LHCN-M2 (cell line): ENCODE results near the gene PADI2. TPM values are rescaled to one million over a fixed set of nuclear protein-coding genes. Genes with fewer than 3 reads are reported as not detected.
A peak's percentile ranks its signal among the peaks of the same experiment; 100 is the strongest.

Experiments
- DNase-seq: peaks from one replicate; pipeline ENCODE4 v3.0.0-alpha.2; 2012; ENCODE audit warnings: low read depth
- total RNA-seq: library from RNA; depleted of rRNA; stranded (reverse); fragments of >200 nt; gene quantifications from 2 replicates; pipeline ENCODE4 v1.2.3, GENCODE V29; 2014

PADI2 gene
- total RNA-seq, 1 experiment from 2014 or later: 0.86 TPM

GRCh38 chr1:17059391-17060305, 59.6 kb downstream of the PADI2 start:
- DNase-seq: peak; percentile 51

DNA sequence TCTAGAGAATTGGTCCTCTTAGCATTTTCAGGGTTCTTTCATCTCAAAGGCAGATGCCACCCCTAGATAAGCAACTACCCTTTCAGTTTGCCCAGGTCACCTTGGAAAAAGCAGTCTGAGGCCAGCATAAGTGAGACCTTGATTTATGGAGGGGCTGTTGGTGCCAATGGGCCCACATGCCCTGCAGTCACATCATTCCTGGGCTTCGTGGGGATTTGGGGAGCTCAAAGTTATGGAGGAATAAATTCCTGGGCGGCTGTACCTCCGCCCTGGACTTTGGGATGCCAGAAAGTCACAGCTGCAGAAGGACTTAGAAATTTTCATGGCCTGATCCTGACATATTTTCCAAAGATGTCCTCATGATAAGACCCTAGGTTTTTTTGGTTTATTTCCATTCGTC, 62.7 kb downstream of the PADI2 start:
- no peak for DNase-seq

DNA sequence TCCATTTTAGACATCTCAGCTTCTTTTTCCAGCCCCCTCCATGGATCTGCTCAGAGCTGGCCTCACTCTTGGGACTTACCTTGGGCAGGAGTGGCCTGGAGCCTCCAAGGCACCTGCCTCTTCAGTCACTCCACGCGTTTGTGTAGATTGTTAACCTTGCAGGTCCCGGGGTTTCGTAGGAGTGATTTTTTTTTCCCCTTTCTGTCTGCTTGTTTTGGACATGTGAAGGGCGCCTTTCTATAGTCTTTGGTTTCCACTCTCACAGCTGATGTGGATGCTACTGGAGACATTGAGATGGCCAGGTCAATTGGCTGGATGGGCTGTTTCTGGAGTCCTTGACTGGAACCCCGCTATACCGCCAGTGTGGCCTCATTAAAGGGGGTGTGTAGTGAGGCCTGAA, 63.5 kb downstream of the PADI2 start:
- no peak for DNase-seq

DNA sequence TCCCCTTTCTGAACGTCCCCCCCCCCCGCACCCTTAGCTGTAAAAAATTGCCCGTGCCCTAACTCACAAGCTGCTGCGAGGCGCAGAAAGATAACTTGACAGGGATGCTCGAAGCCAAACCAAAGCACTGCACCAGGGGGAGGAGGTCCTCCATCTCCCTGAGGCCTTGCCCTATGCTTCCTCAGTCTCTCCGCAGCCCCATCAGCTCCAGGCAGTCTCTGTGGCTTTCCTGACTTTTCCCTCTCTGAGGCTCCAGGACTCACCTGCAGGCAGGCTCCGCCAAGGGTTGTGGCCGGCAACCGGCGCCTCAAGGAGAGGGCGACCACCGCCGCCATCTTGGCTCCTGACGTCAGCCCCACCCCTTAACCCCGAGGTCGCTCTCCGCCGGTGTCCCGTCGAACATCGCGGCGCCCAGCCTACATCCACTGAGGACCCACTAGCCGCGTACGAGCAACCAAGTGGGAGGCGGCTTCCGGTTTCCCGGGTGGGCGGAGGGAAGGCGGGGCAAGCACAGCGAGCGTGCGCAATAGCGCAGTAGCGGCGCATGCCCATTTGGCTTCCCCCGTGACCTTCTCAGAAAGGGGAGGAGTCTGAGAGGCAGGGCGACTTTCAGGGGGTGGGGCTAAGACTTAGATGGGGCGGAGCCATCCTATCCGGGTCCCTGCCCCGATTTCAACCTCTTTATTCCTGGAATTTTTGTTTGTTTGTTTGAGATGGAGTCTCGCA, 65.4 kb downstream of the PADI2 start, which contains the start of gene SDHB:
SDHB (minus strand) TSS at position 348 of the 726 bp plus-strand sequence; CDS start at position 335, 13 bp downstream.
- DNase-seq: peak; percentile 98

GRCh38 chr1:17053086-17053684, 66.1 kb downstream of the PADI2 start:
- DNase-seq: no peak

- DNase-seq: no peak
Measured at GRCh38 chr1:17052641-17053040, 66.6 kb downstream of the PADI2 start.

- no peak for DNase-seq
Measured at GRCh38 chr1:17052038-17052437, 67.2 kb downstream of the PADI2 start.

DNA sequence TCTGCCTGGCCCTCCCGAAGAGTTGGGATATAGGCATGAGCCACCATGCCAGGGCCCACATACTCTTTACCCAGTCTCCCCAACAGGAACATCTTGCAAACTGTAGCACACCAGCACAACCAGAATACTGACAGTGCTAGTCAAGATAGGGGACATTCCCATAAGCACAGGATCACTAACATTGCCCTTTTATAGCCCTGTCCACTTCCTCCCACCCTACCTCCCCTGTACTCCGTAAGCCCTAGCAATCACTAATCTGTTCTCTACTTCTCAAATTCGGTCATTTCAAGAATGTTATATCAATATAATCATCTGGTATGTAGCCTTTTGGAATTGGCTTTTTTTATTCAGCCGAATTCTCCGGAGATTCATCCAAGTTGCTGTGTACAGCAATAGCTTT, 71.3 kb downstream of the PADI2 start:
- no peak for DNase-seq

DNA sequence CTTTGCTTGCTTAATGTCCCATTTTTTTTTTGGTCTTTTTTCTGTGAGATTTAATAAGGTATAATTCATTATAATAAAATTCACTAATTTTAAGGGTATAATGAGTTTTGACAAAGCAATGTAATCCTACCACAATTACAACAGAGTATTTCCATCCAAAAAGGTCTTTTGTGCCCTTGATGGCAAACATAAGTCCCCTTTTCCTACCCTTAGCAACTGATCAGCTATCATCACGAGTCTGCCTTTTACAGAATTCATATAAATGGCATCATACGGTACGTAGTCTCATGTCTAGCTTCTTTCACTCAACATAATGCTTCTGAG, 73.0 kb downstream of the PADI2 start:
- no peak for DNase-seq

- DNase-seq: peak; percentile 68
Measured at GRCh38 chr1:17045634-17046333, 73.5 kb downstream of the PADI2 start.

DNA sequence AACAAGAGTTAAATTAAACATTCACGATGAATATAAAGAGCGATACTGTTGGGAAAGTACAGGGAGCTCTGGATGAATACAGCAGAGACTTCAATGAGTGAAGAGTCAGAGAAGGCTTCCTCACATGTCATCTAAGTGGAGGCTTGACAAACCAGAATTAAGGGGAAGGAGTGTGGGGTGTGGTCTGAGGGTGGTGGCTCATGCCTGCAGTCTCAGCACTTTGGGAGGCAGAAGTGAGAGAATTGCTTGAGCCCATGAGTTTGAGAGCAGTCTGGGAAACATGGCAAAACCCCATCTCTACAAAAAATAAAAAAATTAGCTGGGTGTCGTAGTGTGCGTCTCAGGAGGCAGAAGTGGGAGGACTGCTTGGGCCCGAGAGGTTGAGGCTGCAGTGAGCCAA, 74.1 kb downstream of the PADI2 start:
- no peak for DNase-seq

DNA sequence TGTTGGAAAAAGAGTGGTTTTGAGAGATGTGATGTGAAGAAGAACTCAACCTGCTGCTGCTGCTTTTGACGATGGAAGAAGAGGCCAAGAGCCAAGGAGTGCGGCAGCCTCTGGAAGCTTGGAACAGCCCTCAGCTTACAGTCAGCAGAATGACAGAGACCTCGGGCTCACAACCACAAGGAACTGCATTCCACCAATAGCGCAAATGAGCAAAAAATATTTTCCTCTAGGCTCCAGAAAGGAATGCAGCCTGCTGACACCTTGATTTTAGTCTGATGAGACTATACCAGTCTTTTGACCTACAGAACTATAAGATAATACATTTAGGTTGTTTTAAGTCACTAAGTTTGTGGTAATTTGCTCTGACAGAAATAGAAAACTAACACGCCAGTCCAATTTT, 75.6 kb downstream of the PADI2 start:
- no peak for DNase-seq

DNA sequence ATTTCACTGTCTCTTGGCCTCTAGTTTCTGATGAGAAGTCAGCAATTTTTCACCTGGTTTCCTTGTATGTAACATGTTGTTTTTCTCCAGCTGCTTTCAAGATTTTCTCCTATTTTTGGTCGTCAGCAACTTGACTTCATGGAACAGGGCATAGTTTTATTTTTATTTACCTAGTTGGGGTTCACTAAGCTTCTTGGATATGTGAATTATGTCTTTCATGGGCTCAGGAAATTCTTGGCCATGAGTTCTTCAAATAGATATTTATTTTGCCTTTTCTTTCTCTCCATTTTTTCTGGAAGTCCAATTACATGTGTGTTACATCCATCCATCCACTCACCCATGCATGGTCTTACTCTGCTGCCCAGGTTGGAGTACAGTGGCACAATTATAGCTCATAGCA, 79.1 kb downstream of the PADI2 start:
- DNase-seq: no peak

DNA sequence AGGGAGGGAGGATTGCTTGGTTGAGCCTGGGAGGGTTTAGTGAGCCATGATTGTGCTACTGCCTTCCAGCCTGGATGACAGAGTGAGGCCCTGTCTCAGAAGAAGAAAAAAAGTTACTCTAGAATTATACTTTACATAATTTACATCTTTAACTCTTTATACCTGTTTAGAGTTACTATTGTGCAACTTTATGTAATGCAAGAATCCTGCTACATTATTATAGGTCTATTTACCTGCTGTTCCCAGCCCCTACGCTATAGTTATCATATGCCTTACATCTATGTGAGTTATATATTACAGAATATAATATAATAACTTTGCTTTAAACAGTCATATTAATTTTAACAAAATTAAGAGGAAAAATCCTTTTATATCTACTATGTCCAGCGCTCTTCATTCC, 79.7 kb downstream of the PADI2 start:
- no peak for DNase-seq

- no peak for DNase-seq
Measured at GRCh38 chr1:17033481-17033880, 85.8 kb downstream of the PADI2 start.

DNA sequence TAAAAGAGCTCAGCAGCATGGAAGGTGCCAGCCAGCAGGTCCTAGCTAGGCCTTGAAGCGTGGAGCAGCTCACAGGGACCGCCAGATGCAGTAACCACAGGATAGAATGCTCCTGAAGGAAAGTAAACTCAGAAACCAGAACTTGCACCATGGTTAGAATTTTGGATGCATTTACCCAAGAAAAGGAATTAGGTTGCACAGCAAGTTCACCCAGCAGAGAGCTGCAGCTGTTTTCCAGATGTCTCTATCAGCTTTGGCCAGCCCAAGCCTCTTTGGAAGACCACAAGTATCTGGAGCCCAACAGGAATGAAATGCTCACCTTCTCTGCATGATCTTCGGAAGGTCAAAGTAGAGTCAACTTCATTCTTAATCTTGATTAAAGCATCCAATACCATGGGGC, 86.5 kb downstream of the PADI2 start:
- DNase-seq: no peak

- DNase-seq: no peak
Measured at GRCh38 chr1:17031436-17031835, 87.8 kb downstream of the PADI2 start.

DNA sequence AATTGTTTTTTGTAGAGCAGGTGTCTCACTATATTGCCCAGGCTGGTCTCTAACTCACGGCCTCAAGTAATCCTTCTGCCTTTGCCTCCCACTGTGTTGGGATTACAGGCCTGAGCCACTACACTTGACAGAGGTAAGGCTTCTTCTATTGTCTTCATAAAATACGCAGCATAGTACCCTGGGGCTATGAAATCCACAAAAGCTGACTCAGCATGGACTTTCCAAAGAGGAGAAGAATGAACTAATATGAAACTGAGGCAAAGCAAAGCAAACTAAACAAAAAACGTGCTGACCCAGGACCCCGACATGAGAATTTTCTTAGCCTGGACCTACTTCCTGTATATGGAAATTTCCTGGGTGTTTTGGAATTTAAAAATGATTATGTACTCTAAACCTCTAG, 89.0 kb downstream of the PADI2 start:
- no peak for DNase-seq

- DNase-seq: no peak
Measured at GRCh38 chr1:17028662-17029188, 90.5 kb downstream of the PADI2 start.

DNA sequence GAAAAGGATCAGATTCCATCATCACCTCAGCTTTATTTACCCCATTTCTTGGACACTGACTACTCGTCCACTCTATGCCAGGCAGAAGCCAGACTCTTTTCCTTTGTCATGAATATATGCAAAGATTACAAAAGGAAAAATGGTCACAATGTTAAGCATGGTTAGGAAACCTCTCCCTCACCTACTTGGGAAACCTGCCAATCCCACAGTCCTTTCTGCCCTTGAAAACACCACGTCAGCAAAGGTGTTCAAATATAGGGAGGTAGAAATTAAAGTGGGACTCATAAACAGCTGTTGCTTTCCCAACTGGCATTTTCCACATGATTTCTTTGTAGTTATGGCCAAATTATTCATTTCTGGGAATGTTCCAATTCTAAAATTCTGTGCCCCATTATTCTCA, 91.4 kb downstream of the PADI2 start:
- DNase-seq: no peak

GRCh38 chr1:17027403-17027802, 91.8 kb downstream of the PADI2 start:
- no peak for DNase-seq

- DNase-seq: peak; percentile 71
Measured at GRCh38 chr1:17024721-17025120, 94.5 kb downstream of the PADI2 start.
